Umbilical cord (tissue), 2 donors: ENCODE results near the gene PTPRCAP. TPM values are rescaled to one million over a fixed set of nuclear protein-coding genes. Genes with fewer than 3 reads are reported as not detected.

Experiments used
- DNase-seq: peaks from one replicate; pipeline ENCODE4 v3.0.0-alpha.2; 2015; ENCODE audit warnings: low spot score
- total RNA-seq: library from RNA; depleted of rRNA; stranded (reverse); fragments of >200 nt; gene quantifications from one replicate; pipeline ENCODE4 v1.2.3, GENCODE V29; 2014; ENCODE audit warnings: low replicate concordance; ENCODE audit not compliant: insufficient read depth

The PTPRCAP gene
- total RNA-seq, 1 donor from 2014 or later, result 9.9 TPM

GRCh38 chr11:67396587-67397389 lies 40.7 kb downstream of the PTPRCAP start:
- no peak for DNase-seq

GRCh38 chr11:67396259-67396581 lies 41.3 kb downstream of the PTPRCAP start:
- no peak for DNase-seq

- DNase-seq, result no peak
Measured at GRCh38 chr11:67395555-67396258, 41.8 kb downstream of the PTPRCAP start.

- DNase-seq, result no peak
Measured at GRCh38 chr11:67393990-67394389, 43.5 kb downstream of the PTPRCAP start.

GRCh38 chr11:67393437-67393836 lies 44.0 kb downstream of the PTPRCAP start:
- no peak for DNase-seq

GRCh38 chr11:67392183-67392715 lies 45.2 kb downstream of the PTPRCAP start:
- no peak for DNase-seq

- peak; percentile 97 for DNase-seq
Measured at GRCh38 chr11:67391304-67392182, 45.9 kb downstream of the PTPRCAP start, which contains the start of gene RAD9A. Gene RAD9A, plus strand, starts transcription at chr11:67391986. Its CDS starts 59 bp downstream, at chr11:67392045.

- no peak for DNase-seq
Measured at GRCh38 chr11:67390947-67391303, 46.6 kb downstream of the PTPRCAP start.

GRCh38 chr11:67389477-67389876 lies 48.0 kb downstream of the PTPRCAP start:
- no peak for DNase-seq

- DNase-seq, result no peak
Measured at GRCh38 chr11:67387518-67387917, 50.0 kb downstream of the PTPRCAP start.

GRCh38 chr11:67387069-67387468 lies 50.4 kb downstream of the PTPRCAP start:
- no peak for DNase-seq

Other genes starting within 250 kb of the PTPRCAP start
- 46.2 TPM for gene GRK2, start 171.2 kb downstream of the PTPRCAP start, total RNA-seq
- gene ANKRD13D, start 148.4 kb downstream of the PTPRCAP start, total RNA-seq, result 31.1 TPM
- 7.5 TPM for gene SSH3, start 134.2 kb downstream of the PTPRCAP start, total RNA-seq
- gene POLD4, start 84.1 kb downstream of the PTPRCAP start, total RNA-seq, result 52.7 TPM
- gene CLCF1, start 64.1 kb downstream of the PTPRCAP start, total RNA-seq, result 11.1 TPM
- 9.4 TPM for gene RAD9A, start 45.7 kb downstream of the PTPRCAP start, total RNA-seq
- gene PPP1CA, start 35.8 kb downstream of the PTPRCAP start, total RNA-seq, result 50.1 TPM
- gene TBC1D10C, start 33.6 kb downstream of the PTPRCAP start, total RNA-seq, result 0.72 TPM
- 1.2 TPM for gene CARNS1, start 22.0 kb downstream of the PTPRCAP start, total RNA-seq
- 33.0 TPM for gene RPS6KB2, start 9.2 kb downstream of the PTPRCAP start, total RNA-seq
- 35.2 TPM for gene CORO1B, start 5.8 kb upstream of the PTPRCAP start, total RNA-seq
- not detected for gene GPR152, start 15.0 kb upstream of the PTPRCAP start, total RNA-seq
- 0.96 TPM for gene CABP4, start 17.7 kb upstream of the PTPRCAP start, total RNA-seq
- gene TMEM134, start 31.6 kb upstream of the PTPRCAP start, total RNA-seq, result 10.6 TPM
- gene AIP, start 45.3 kb upstream of the PTPRCAP start, total RNA-seq, result 78.0 TPM
- 28.6 TPM for gene PITPNM1, start 67.7 kb upstream of the PTPRCAP start, total RNA-seq
- 17.3 TPM for gene CDK2AP2, start 70.5 kb upstream of the PTPRCAP start, total RNA-seq
- gene CABP2, start 85.8 kb upstream of the PTPRCAP start, total RNA-seq, result not detected
- 587 TPM for gene GSTP1, start 146.1 kb upstream of the PTPRCAP start, total RNA-seq
- 111 TPM for gene NDUFV1, start 169.3 kb upstream of the PTPRCAP start, total RNA-seq
- gene NUDT8, start 192.3 kb upstream of the PTPRCAP start, total RNA-seq, result 2.2 TPM
- gene TBX10, start 202.1 kb upstream of the PTPRCAP start, total RNA-seq, result not detected
- not detected for gene ACY3, start 213.0 kb upstream of the PTPRCAP start, total RNA-seq
- 0.48 TPM for gene ALDH3B2, start 236.9 kb upstream of the PTPRCAP start, total RNA-seq